H9 (cell line): Measurements from ENCODE around the gene KIAA1549. TPM values are rescaled to one million over a fixed set of nuclear protein-coding genes. Genes with fewer than 3 reads are reported as not detected.
A peak's percentile ranks its signal among the peaks of the same experiment; 100 is the strongest.

Experiments
- DNase-seq: peaks from one replicate; pipeline ENCODE4 v3.0.0-alpha.2; 2017
- H2AFZ ChIP-seq: one replicate; pipeline ENCODE4 v1.6.1; 2013; ENCODE audit warnings: mild to moderate bottlenecking, low read length, control low read depth, moderate library complexity
- H2AK5ac ChIP-seq: 2 replicates; pipeline ENCODE4 v1.6.1; 2013; ENCODE audit warnings: low read length, control low read depth, mixed read lengths; ENCODE audit not compliant: insufficient read length
- H2BK120ac ChIP-seq: one replicate; pipeline ENCODE4 v1.6.1; 2013; ENCODE audit warnings: low read depth, mild to moderate bottlenecking, low read length, control low read depth, inconsistent platforms; ENCODE audit not compliant: poor library complexity, severe bottlenecking
- H2BK12ac ChIP-seq: 2 replicates; pipeline ENCODE4 v1.6.1; 2013; ENCODE audit warnings: low read length, control low read depth, mixed read lengths, low read depth; ENCODE audit not compliant: insufficient read length
- H2BK15ac ChIP-seq: 2 replicates; pipeline ENCODE4 v1.6.1; 2013; ENCODE audit warnings: low read depth, low read length, control low read depth
- H2BK20ac ChIP-seq: one replicate; pipeline ENCODE4 v1.6.1; 2013; ENCODE audit warnings: low read depth, mild to moderate bottlenecking, low read length, control low read depth, inconsistent platforms; ENCODE audit not compliant: poor library complexity, severe bottlenecking
- H2BK5ac ChIP-seq: 2 replicates; pipeline ENCODE4 v1.6.1; 2013; ENCODE audit warnings: low read length, control low read depth, mixed read lengths; ENCODE audit not compliant: insufficient read length
- H3K14ac ChIP-seq: 2 replicates; pipeline ENCODE4 v1.6.1; 2013; ENCODE audit warnings: low read length, control low read depth; ENCODE audit not compliant: insufficient read depth
- H3K18ac ChIP-seq: 2 replicates; pipeline ENCODE4 v1.6.1; 2013; ENCODE audit warnings: low read depth, mild to moderate bottlenecking, mixed read lengths, low read length, control low read depth; ENCODE audit not compliant: insufficient read length
- H3K23ac ChIP-seq: 2 replicates; pipeline ENCODE4 v1.6.1; 2013; ENCODE audit warnings: low read length, control low read depth, mixed read lengths, low read depth; ENCODE audit not compliant: insufficient read length
- H3K23me2 ChIP-seq: 2 replicates; pipeline ENCODE4 v1.6.1; 2013; ENCODE audit warnings: low read depth, mild to moderate bottlenecking, mixed read lengths, low read length, control low read depth; ENCODE audit not compliant: insufficient read length, poor library complexity, severe bottlenecking
- H3K27ac ChIP-seq: 2 replicates; pipeline ENCODE4 v1.5.1; 2013; ENCODE audit warnings: low read length, control low read depth, mixed read lengths, low read depth; ENCODE audit not compliant: insufficient read length
- H3K27me3 ChIP-seq: 2 replicates; pipeline ENCODE4 v1.6.1; 2013; ENCODE audit warnings: low read length, control low read depth, inconsistent platforms; ENCODE audit not compliant: insufficient read depth
- H3K4ac ChIP-seq: 2 replicates; pipeline ENCODE4 v1.6.1; 2013; ENCODE audit warnings: low read depth, mild to moderate bottlenecking, control low read depth, inconsistent platforms, low read length, moderate library complexity
- H3K4me1 ChIP-seq: 2 replicates; pipeline ENCODE4 v1.6.1; 2013; ENCODE audit warnings: low read length, control low read depth, inconsistent platforms; ENCODE audit not compliant: insufficient read depth
- H3K4me2 ChIP-seq: 2 replicates; pipeline ENCODE4 v1.6.1; 2013; ENCODE audit warnings: low read length, control low read depth, mixed read lengths; ENCODE audit not compliant: insufficient read length, insufficient read depth
- H3K56ac ChIP-seq: 2 replicates; pipeline ENCODE4 v1.6.1; 2013; ENCODE audit warnings: low read depth, mild to moderate bottlenecking, mixed read lengths, low read length, control low read depth; ENCODE audit not compliant: insufficient read length
- H3K79me1 ChIP-seq: 2 replicates; pipeline ENCODE4 v1.6.1; 2013; ENCODE audit warnings: low read depth, mild to moderate bottlenecking, moderate library complexity, low read length, control low read depth, inconsistent platforms; ENCODE audit not compliant: insufficient read depth, poor library complexity, severe bottlenecking
- H3K79me2 ChIP-seq: 2 replicates; pipeline ENCODE4 v1.6.1; 2013; ENCODE audit warnings: low read length, control low read depth, inconsistent platforms; ENCODE audit not compliant: insufficient read depth
- H3K9ac ChIP-seq: 2 replicates; pipeline ENCODE4 v1.6.1; 2013; ENCODE audit warnings: low read length, control low read depth, mixed read lengths; ENCODE audit not compliant: insufficient read length; ENCODE audit errors: extremely low read depth
- H3K9me3 ChIP-seq: one replicate; pipeline ENCODE4 v1.6.1; 2013; ENCODE audit warnings: low read depth, low read length, inconsistent platforms; ENCODE audit not compliant: control insufficient read depth
- H3T11ph ChIP-seq: one replicate; pipeline ENCODE4 v1.6.1; 2013; ENCODE audit warnings: mild to moderate bottlenecking, low read length, control low read depth, inconsistent platforms
- H4K20me1 ChIP-seq: one replicate; pipeline ENCODE4 v1.6.1; 2013; ENCODE audit not compliant: control insufficient read depth, insufficient read length, insufficient read depth
- H4K5ac ChIP-seq: 2 replicates; pipeline ENCODE4 v1.6.1; 2013; ENCODE audit warnings: low read depth, mild to moderate bottlenecking, mixed read lengths, low read length, control low read depth; ENCODE audit not compliant: insufficient read length
- H4K8ac ChIP-seq: replicated peaks from 2 replicates; pipeline ENCODE4 v1.6.1; 2013; ENCODE audit warnings: low read length, control low read depth, mixed read lengths, low read depth; ENCODE audit not compliant: insufficient read length
- H4K91ac ChIP-seq: 2 replicates; pipeline ENCODE4 v1.6.1; 2013; ENCODE audit warnings: low read depth, mild to moderate bottlenecking, moderate library complexity, mixed read lengths, low read length, control low read depth; ENCODE audit not compliant: insufficient read length
- H3K27ac Mint-ChIP-seq, 3 experiments: 2 replicates in 2 of 3; 3 replicates in 1 of 3; pipeline ENCODE4 v1.8.0; 2020 to 2021; ENCODE audit warnings: mixed read lengths in 3 of 3, mild to moderate bottlenecking in 1 of 3, moderate library complexity in 1 of 3
- H3K27me3 Mint-ChIP-seq: 2 replicates; pipeline ENCODE4 v1.8.0; 2021; ENCODE audit warnings: low read depth, mild to moderate bottlenecking, moderate library complexity, mixed read lengths
- H3K36me3 Mint-ChIP-seq, 3 experiments: 2 replicates in 2 of 3; 3 replicates in 1 of 3; pipeline ENCODE4 v1.8.0; 2020 to 2021; ENCODE audit warnings: low read depth in 3 of 3, mixed read lengths in 3 of 3; ENCODE audit not compliant: insufficient read depth in 1 of 3
- H3K4me1 Mint-ChIP-seq, 2 experiments: 2 replicates each; pipeline ENCODE4 v1.8.0; 2020; ENCODE audit warnings: mixed read lengths in 2 of 2
- H3K4me3 Mint-ChIP-seq, 2 experiments: 2 replicates in 1 of 2; 3 replicates in 1 of 2; pipeline ENCODE4 v1.8.0; 2020 to 2021; ENCODE audit warnings: mild to moderate bottlenecking in 2 of 2, mixed read lengths in 2 of 2, moderate library complexity in 1 of 2
- H3K9me3 Mint-ChIP-seq, 2 experiments: 2 replicates in 1 of 2; 3 replicates in 1 of 2; pipeline ENCODE4 v1.8.0; 2020; ENCODE audit warnings: mild to moderate bottlenecking in 2 of 2, mixed read lengths in 2 of 2, moderate library complexity in 1 of 2
- WGBS: extraction: QIAGEN DNeasy Blood & Tissue Kit; methylation state at CpG from one replicate; pipeline ENCODE4 v1.1.7; 2013; ENCODE audit warnings: missing lambda C conversion rate, low lambda C conversion rate, mixed read lengths; ENCODE audit not compliant: insufficient read length; ENCODE audit errors: extremely low coverage; 5-methylcytosine and 5-hydroxymethylcytosine counted together
- total RNA-seq: library from RNA; stranded (reverse); gene quantifications from 2 replicates; pipeline ENCODE4 v1.2.1, GENCODE V29; 2021
- TF ChIP-seq, protein P1 (sequence below): fragments of 200-600 bp; sonication (generic); conservative IDR thresholded peaks from 3 replicates; pipeline ENCODE4 v1.8.0; 2021; ENCODE audit warnings: antibody characterized with exemption, mild to moderate bottlenecking

Gene KIAA1549
- total RNA-seq, 1 experiment from 2014 or later, result 11.9 TPM

DNA sequence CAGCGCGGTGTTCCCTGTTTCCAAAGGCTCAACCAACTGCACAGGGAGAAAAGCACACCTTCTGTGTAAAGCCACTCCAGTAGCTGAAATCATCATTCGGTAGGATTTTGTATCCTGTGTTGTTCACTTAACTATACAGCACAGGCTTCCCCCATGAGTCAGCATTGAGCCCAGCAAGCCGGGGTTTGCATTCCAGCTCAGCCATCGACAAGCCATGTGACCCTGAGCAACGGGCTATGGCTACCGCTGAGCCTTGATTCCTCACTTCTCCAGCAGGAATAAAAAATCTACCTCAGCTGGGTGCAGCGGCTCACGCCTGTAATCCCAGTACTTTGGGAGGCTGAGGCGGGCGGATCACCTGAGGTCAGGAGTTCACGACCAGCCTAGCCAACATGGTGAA lies 139.1 kb downstream of the KIAA1549 start:
- Histone ChIP-seq H3K18ac (no peak overlapping the region), H2BK5ac (no peak overlapping the region), H4K91ac (no peak overlapping the region), H2AFZ (no peak overlapping the region), H4K5ac (no peak overlapping the region), H3T11ph (no peak overlapping the region), H2BK120ac (no peak overlapping the region), H3K4me2 (no peak overlapping the region), H3K27me3 (no peaks in the 10 kb centered on the region), H3K23ac (no peak overlapping the region), H3K79me2 (no peaks in the 10 kb centered on the region), H3K27ac (no peak overlapping the region), H2BK12ac (no peak overlapping the region), H3K56ac (no peak overlapping the region), H4K20me1 (no peaks in the 10 kb centered on the region), H3K79me1 (no peaks in the 10 kb centered on the region), H4K8ac (no peak overlapping the region), H3K9ac (no peak overlapping the region), H2BK15ac (no peak overlapping the region), H3K9me3 (no peaks in the 10 kb centered on the region), H2BK20ac (no peak overlapping the region), H3K4me1 (no peaks in the 10 kb centered on the region), H3K4ac (no peak overlapping the region), H3K14ac (no peak overlapping the region), H2AK5ac (no peak overlapping the region), H3K23me2 (no peaks in the 10 kb centered on the region)
- TF ChIP-seq, protein P1, sequence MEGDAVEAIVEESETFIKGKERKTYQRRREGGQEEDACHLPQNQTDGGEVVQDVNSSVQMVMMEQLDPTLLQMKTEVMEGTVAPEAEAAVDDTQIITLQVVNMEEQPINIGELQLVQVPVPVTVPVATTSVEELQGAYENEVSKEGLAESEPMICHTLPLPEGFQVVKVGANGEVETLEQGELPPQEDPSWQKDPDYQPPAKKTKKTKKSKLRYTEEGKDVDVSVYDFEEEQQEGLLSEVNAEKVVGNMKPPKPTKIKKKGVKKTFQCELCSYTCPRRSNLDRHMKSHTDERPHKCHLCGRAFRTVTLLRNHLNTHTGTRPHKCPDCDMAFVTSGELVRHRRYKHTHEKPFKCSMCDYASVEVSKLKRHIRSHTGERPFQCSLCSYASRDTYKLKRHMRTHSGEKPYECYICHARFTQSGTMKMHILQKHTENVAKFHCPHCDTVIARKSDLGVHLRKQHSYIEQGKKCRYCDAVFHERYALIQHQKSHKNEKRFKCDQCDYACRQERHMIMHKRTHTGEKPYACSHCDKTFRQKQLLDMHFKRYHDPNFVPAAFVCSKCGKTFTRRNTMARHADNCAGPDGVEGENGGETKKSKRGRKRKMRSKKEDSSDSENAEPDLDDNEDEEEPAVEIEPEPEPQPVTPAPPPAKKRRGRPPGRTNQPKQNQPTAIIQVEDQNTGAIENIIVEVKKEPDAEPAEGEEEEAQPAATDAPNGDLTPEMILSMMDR, result no peak
- Mint-ChIP-seq H3K27ac (peak overlapping the region in 2 of 3 experiments; percentile 64 to 77; a peak in 2 of 7 replicates), H3K4me1 (peaks cover 6 to 7% of the 10 kb centered on the region in 2 experiments; a peak in 2 of 4 replicates), H3K36me3 (peaks cover 15 to 35% (median 19%) of the 10 kb centered on the region in 3 experiments; a peak in 6 of 7 replicates), H3K9me3 (no peaks in the 10 kb centered on the region), H3K27me3 (no peaks in the 10 kb centered on the region), H3K4me3 (no peak overlapping the region)
- peak; percentile 65 for DNase-seq
- no CpG with 5 or more reads among the region's 12 CpGs for WGBS
